Thyroid gland (tissue), 4 donors: ENCODE data around the gene PREX1.

Experiments used
- POLR2A ChIP-seq, 2 donors: fragments of 450-650 bp; IDR thresholded peaks; one replicate each; pipeline ENCODE4 v1.6.1; 2017; ENCODE audit warnings: antibody characterized with exemption in 2 of 2, mild to moderate bottlenecking in 2 of 2, moderate library complexity in 1 of 2
- TF ChIP-seq, protein P1 (sequence below), 6 experiments: fragments of 200-600 bp in 3 of 6; fragments of 450-650 bp in 3 of 6; sonication (generic) in 3 of 6; IDR thresholded peaks; one replicate each; pipeline ENCODE4 v1.5.1; 2016 to 2019; ENCODE audit warnings: antibody characterized with exemption in 6 of 6, mild to moderate bottlenecking in 2 of 6, inconsistent platforms in 1 of 6, moderate library complexity in 1 of 6

DNA sequence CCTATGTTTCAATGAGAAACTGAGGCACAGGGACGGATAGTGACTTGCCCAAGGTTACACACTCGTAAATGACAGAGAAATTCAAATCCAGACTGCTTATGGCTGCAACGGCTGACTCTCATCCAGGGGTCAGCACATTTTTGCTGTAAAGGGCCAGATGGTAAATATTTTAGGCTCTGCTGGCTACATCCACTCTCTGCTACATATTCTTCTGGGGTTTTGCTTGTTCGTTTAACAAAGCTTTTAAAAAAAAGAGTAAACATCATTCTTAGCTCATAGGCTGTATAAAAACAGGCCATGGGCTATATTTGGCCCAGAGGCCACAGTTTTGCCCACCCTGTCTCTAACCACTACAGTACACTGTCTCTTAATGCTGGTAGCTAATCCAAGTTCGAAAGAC lies 103.4 kb downstream of the PREX1 start:
- TF ChIP-seq, protein P1, sequence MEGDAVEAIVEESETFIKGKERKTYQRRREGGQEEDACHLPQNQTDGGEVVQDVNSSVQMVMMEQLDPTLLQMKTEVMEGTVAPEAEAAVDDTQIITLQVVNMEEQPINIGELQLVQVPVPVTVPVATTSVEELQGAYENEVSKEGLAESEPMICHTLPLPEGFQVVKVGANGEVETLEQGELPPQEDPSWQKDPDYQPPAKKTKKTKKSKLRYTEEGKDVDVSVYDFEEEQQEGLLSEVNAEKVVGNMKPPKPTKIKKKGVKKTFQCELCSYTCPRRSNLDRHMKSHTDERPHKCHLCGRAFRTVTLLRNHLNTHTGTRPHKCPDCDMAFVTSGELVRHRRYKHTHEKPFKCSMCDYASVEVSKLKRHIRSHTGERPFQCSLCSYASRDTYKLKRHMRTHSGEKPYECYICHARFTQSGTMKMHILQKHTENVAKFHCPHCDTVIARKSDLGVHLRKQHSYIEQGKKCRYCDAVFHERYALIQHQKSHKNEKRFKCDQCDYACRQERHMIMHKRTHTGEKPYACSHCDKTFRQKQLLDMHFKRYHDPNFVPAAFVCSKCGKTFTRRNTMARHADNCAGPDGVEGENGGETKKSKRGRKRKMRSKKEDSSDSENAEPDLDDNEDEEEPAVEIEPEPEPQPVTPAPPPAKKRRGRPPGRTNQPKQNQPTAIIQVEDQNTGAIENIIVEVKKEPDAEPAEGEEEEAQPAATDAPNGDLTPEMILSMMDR (IDR thresholded peaks at IDR 0.05), result no peak
- TF ChIP-seq POLR2A (IDR thresholded peaks at IDR 0.05), result no peak
